Stomach (tissue), 9 donors: Measurements from ENCODE around the gene DBF4B. TPM values are rescaled to one million over a fixed set of nuclear protein-coding genes. Genes with fewer than 3 reads are reported as not detected.

Experiments
- DNase-seq, 2 donors: peaks; one replicate each; pipeline versions ENCODE4 v3.0.0 to v3.0.0-alpha.2; 2013 to 2019
- H3K27ac ChIP-seq, 5 donors: fragments of 200-600 bp in 4 of 5; sonication (generic) in 4 of 5; one replicate each; pipeline ENCODE4 v1.5.1; 2013 to 2019; ENCODE audit warnings: mild to moderate bottlenecking in 1 of 5, moderate library complexity in 1 of 5
- H3K27me3 ChIP-seq, 3 donors: fragments of 200-600 bp; sonication (generic); one replicate each; pipeline ENCODE4 v1.5.1; 2017 to 2019; ENCODE audit warnings: mixed run types in 1 of 3
- H3K36me3 ChIP-seq, 4 donors: fragments of 200-600 bp; sonication (generic); 1 replicate in 3 of 4; 2 replicates in 1 of 4; pipeline ENCODE4 v1.5.1; 2016 to 2019
- H3K4me1 ChIP-seq, 4 donors: fragments of 200-600 bp; sonication (generic); one replicate each; pipeline ENCODE4 v1.5.1; 2016 to 2019
- H3K4me3 ChIP-seq, 4 donors: fragments of 200-600 bp; sonication (generic) in 3 of 4; one replicate each; pipeline ENCODE4 v1.5.1; 2016 to 2019; ENCODE audit warnings: mild to moderate bottlenecking in 1 of 4
- H3K9me3 ChIP-seq, 4 donors: fragments of 200-600 bp; sonication (generic); one replicate each; pipeline ENCODE4 v1.5.1; 2016 to 2019
- CTCF ChIP-seq, 7 experiments: fragments of 450-650 bp in 4 of 7; fragments of 200-600 bp in 3 of 7; sonication (generic) in 3 of 7; IDR thresholded peaks; one replicate each; pipeline ENCODE4 v1.5.1; 2016 to 2019; ENCODE audit warnings: antibody characterized with exemption in 7 of 7, control low read depth in 2 of 7, mild to moderate bottlenecking in 1 of 7
- EP300 ChIP-seq: sonication (generic); formaldehyde crosslinking; IDR thresholded peaks from one replicate; pipeline ENCODE4 v1.6.1; 2017; ENCODE audit warnings: antibody characterized with exemption
- POLR2A ChIP-seq, 4 donors: fragments of 450-650 bp; IDR thresholded peaks; one replicate each; pipeline ENCODE4 v1.6.1; 2016; ENCODE audit warnings: antibody characterized with exemption in 4 of 4, control low read depth in 2 of 4, mild to moderate bottlenecking in 1 of 4, moderate library complexity in 1 of 4
- POLR2AphosphoS5 ChIP-seq, 3 donors: sonication (generic); formaldehyde crosslinking; IDR thresholded peaks; one replicate each; pipeline ENCODE4 v1.6.1; 2016; ENCODE audit warnings: antibody characterized with exemption in 3 of 3
- WGBS, 5 donors: extraction: QIAGEN DNeasy Blood & Tissue Kit in 3 of 5; methylation state at CpG; one replicate each; pipeline versions ENCODE4 v1.1.5 to v1.1.7; 2013 to 2018; 5-methylcytosine and 5-hydroxymethylcytosine counted together
- intact Hi-C: fragments of 100-400 bp; cut with DNase I; formaldehyde crosslinking; loops from one replicate; pipeline ENCODE4 v1.15.1; 2023; ENCODE audit warnings: low total_unique reads
- polyA plus RNA-seq, 3 donors: library from polyadenylated mRNA; stranded (reverse); fragments of 200-250 nt; gene quantifications; one replicate each; pipeline ENCODE4 v1.2.3, GENCODE V29; 2013
- total RNA-seq, 5 donors: library from RNA; depleted of rRNA; stranded (reverse); fragments of >200 nt; gene quantifications; one replicate each; pipeline versions ENCODE4 v1.1.0 to v1.2.3, GENCODE V29; 2014 to 2016
- donor health status: healthy with polysubstance abuse.
- donor health status: Bipolar disorder and iron deficiency.
- donor health status: healthy.

Gene DBF4B
- total and polyA plus RNA-seq, 8 donors: 0.76 to 5.0 (median 2.2) TPM; not detected in 1

DNA sequence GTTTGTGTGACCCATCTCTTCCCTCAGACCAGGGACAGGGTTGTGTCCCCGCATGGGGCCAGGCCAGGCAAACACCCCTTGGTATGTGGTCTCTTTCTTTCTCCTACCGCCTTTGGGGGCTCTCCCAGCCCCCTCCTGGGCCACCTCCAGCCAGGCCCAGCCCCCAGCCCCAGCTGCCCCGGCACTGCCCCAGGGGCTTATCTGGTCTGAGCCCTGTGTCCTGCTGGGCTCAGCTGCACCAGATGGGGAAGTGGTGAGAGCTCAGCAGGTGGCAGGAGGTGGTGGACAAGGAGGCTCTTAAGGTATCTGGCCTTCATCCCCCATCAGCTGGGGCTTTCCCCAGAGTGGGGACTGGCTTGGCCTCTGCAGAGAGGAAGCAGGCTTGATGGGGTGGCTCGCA, 59.0 kb downstream of the DBF4B start:
- no peak overlapping the region for H3K4me3 ChIP-seq
- H3K4me1 ChIP-seq: no peaks in the 10 kb centered on the region
- intact Hi-C loops: no loop called here
- 31 to 51% (median 41%) methylated on average over 3 to 4 of the region's 4 CpGs for WGBS, 5 donors
- H3K9me3 ChIP-seq: no peaks in the 10 kb centered on the region
- H3K36me3 ChIP-seq: no peaks in the 10 kb centered on the region
- no peak for TF ChIP-seq EP300
- TF ChIP-seq POLR2A (IDR thresholded peaks at IDR 0.05): no peak
- no peak for TF ChIP-seq CTCF (IDR thresholded peaks at IDR 0.05)
- TF ChIP-seq POLR2AphosphoS5 (IDR thresholded peaks at IDR 0.05): no peak
- peaks cover 0 to 70% (median 15%) of the 10 kb centered on the region in 3 donors for H3K27me3 ChIP-seq
- no peak overlapping the region for H3K27ac ChIP-seq
- DNase-seq: no peak

DNA sequence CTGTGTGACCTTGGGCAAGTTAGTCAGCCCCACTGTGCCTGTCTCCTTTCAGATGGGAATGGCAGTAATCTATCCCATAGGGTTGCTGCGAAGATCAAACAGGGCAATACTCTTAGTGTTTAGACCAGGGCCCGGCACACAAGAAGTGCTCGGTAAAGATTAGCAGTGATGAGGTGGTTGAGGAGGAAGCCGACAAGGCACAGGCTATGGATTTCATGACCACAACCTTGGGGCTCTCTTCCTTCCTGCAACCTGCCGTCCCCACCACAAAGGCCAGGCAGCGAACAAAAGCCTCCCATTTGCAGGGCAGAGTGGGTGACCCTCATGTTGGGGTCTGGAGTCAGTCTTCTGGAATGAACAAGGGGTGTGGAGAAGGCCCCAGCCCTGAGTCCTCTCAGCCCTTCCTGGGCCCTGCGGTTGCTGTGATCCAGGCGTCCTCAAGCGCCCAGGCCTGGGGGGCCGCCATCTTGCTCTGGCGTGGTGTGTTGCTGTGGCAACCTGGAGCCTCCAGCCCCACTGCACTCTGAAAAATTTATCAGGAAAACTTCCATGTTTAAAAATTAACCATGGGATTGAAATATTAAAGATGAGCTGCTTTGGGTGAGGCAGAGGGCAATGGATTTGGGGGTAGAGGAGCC, 60.2 kb downstream of the DBF4B start:
- no peak overlapping the region for H3K27ac ChIP-seq
- TF ChIP-seq POLR2AphosphoS5 (IDR thresholded peaks at IDR 0.05) (no peak), EP300 (no peak), POLR2A (IDR thresholded peaks at IDR 0.05) (no peak), CTCF (IDR thresholded peaks at IDR 0.05) (no peak)
- intact Hi-C loops: no loop called here

GRCh38 chr17:44769230-44769629, 60.8 kb downstream of the DBF4B start:
- peaks cover 0 to 81% (median 24%) of the 10 kb centered on the region in 3 donors for H3K27me3 ChIP-seq
- H3K9me3 ChIP-seq: no peaks in the 10 kb centered on the region
- DNase-seq: no peak
- H3K36me3 ChIP-seq: no peaks in the 10 kb centered on the region
- no peak overlapping the region for H3K27ac ChIP-seq
- H3K4me3 ChIP-seq: no peak overlapping the region
- no peak for TF ChIP-seq POLR2A (IDR thresholded peaks at IDR 0.05)
- whole genome bisulfite sequencing, 5 donors: 47 to 62% (median 55%) methylated on average over 5 to 6 of the region's 6 CpGs
- intact Hi-C loops: no loop called here
- H3K4me1 ChIP-seq: no peaks in the 10 kb centered on the region

More for the DNA sequence above, 60.2 kb downstream of the DBF4B start:
- WGBS, 5 donors: 72 to 86% (median 77%) methylated on average over 11 of the region's 11 CpGs
- no peaks in the 10 kb centered on the region for H3K36me3 ChIP-seq
- no peaks in the 10 kb centered on the region for H3K4me1 ChIP-seq
- no peak for DNase-seq
- no peak overlapping the region for H3K4me3 ChIP-seq
- peaks cover 0 to 79% (median 24%) of the 10 kb centered on the region in 3 donors for H3K27me3 ChIP-seq
- H3K9me3 ChIP-seq: no peaks in the 10 kb centered on the region

- peaks cover 0 to 81% (median 24%) of the 10 kb centered on the region in 3 donors for H3K27me3 ChIP-seq
- no peaks in the 10 kb centered on the region for H3K9me3 ChIP-seq
- 60 to 75% (median 68%) methylated on average over 7 to 15 of the region's 15 CpGs for WGBS, 5 donors
- intact Hi-C loops: loop anchor here (10.0 kb wide), 1 partner anchor 255 kb away; no protein-coding TSS in a partner anchor
- H3K4me1 ChIP-seq: peaks cover 0 to 3% (median 2%) of the 10 kb centered on the region in 4 donors
- no peaks in the 10 kb centered on the region for H3K36me3 ChIP-seq
- no peak overlapping the region for H3K4me3 ChIP-seq
- no peak for DNase-seq
- no peak for TF ChIP-seq POLR2A (IDR thresholded peaks at IDR 0.05)
- no peak for TF ChIP-seq EP300
- TF ChIP-seq CTCF (IDR thresholded peaks at IDR 0.05): no peak
- TF ChIP-seq POLR2AphosphoS5 (IDR thresholded peaks at IDR 0.05): no peak
- H3K27ac ChIP-seq: no peak overlapping the region
Observed at GRCh38 chr17:44769647-44770084, 61.2 kb downstream of the DBF4B start.
